Panc1 (cell line): ENCODE results near the gene LRCH1. TPM values are rescaled to one million over a fixed set of nuclear protein-coding genes. Genes with fewer than 3 reads are reported as not detected.

Experiments used
- ATAC-seq: fragments of 200-7000 bp; cut with Tn5 transposase; 2 replicates; pipeline ENCODE4 v1.9.1; 2020; ENCODE audit warnings: mild to moderate bottlenecking, moderate library complexity
- BruUV-seq: library from RNA; stranded (reverse); fragments of 400-500 nt; replicated peaks from 2 replicates; lab custom pipeline; 2021; lab: Mats Ljungman, UMichigan
- CTCF ChIA-PET: fragments of 300-600 bp; sonication (Branson Sonifier 250); formaldehyde crosslinking; loops from one replicate; lab custom pipeline; 2022; ENCODE audit warnings: antibody characterized with exemption; lab: Charles Lee
- POLR2A ChIA-PET: fragments of 300-600 bp; sonication (Branson Sonifier 250); formaldehyde crosslinking; loops from one replicate; lab custom pipeline; 2022; ENCODE audit warnings: antibody characterized with exemption; lab: Charles Lee
- DNase-seq: peaks from one replicate; pipeline ENCODE4 v3.0.0-alpha.2; 2010; ENCODE audit warnings: low read depth, low spot score
- H3K27ac ChIP-seq: 2 replicates; pipeline ENCODE4 v1.5.1; 2011; ENCODE audit warnings: mild to moderate bottlenecking, low read length, inconsistent platforms
- H3K27me3 ChIP-seq: fragments of 200-500 bp; sonication (Bioruptor generic); 2 replicates; pipeline ENCODE4 v1.6.0; 2014; ENCODE audit warnings: low read length, inconsistent platforms; ENCODE audit not compliant: control insufficient read depth, insufficient read depth
- H3K36me3 ChIP-seq: fragments of 200-500 bp; sonication (Bioruptor generic); 2 replicates; pipeline ENCODE4 v1.5.1; 2014; ENCODE audit warnings: inconsistent platforms, mild to moderate bottlenecking, low read length, moderate library complexity; ENCODE audit not compliant: control insufficient read depth, insufficient read depth
- H3K4me1 ChIP-seq: 2 replicates; pipeline ENCODE4 v1.5.1; 2011; ENCODE audit warnings: inconsistent platforms, mild to moderate bottlenecking, low read length, moderate library complexity; ENCODE audit not compliant: control insufficient read depth, insufficient read depth
- H3K4me3 ChIP-seq, 2 experiments: 2 replicates each; pipeline ENCODE4 v1.5.1; 2011 to 2012; ENCODE audit warnings: low read depth in 2 of 2, low read length in 2 of 2, mild to moderate bottlenecking in 2 of 2, inconsistent platforms in 1 of 2, moderate library complexity in 1 of 2
- H3K9me3 ChIP-seq: fragments of 200-500 bp; sonication (Bioruptor generic); 2 replicates; pipeline ENCODE4 v1.5.1; 2014; ENCODE audit warnings: low read depth, mild to moderate bottlenecking, inconsistent platforms, low read length, moderate library complexity; ENCODE audit not compliant: control insufficient read depth, insufficient read depth
- CTCF ChIP-seq: fragments of 450-650 bp; IDR thresholded peaks from 2 replicates; pipeline ENCODE4 v1.5.1; 2017; ENCODE audit warnings: mild to moderate bottlenecking
- POLR2AphosphoS5 ChIP-seq: IDR thresholded peaks from 2 replicates; pipeline ENCODE4 v1.6.1; 2012; ENCODE audit warnings: mild to moderate bottlenecking, low read depth, low read length, moderate library complexity
- REST ChIP-seq, 2 experiments: IDR thresholded peaks; 2 replicates each; pipeline ENCODE4 v1.6.1; 2011 to 2012; ENCODE audit warnings: low read depth in 2 of 2, control low read depth in 1 of 2, low read length in 1 of 2, mild to moderate bottlenecking in 1 of 2, moderate library complexity in 1 of 2; ENCODE audit not compliant: insufficient read depth in 1 of 2
- SIN3A ChIP-seq: IDR thresholded peaks from 2 replicates; pipeline ENCODE4 v1.6.1; 2012; ENCODE audit warnings: low read depth, mild to moderate bottlenecking, low read length, moderate library complexity, borderline replicate concordance; ENCODE audit not compliant: insufficient read depth
- TCF7L2 ChIP-seq: IDR thresholded peaks from 2 replicates; pipeline ENCODE4 v1.6.1; 2011; ENCODE audit warnings: mild to moderate bottlenecking, low read depth, low read length, inconsistent platforms
- in situ Hi-C: cut with HindIII; loops from 2 replicates; pipeline ENCODE4 v1.10.0; 2016; ENCODE audit warnings: low sequenced_read_pairs, low pct_unique_long_range_greater_than_20kb
- intact Hi-C: fragments of 100-400 bp; cut with micrococcal nuclease; formaldehyde crosslinking; loops from one replicate; pipeline ENCODE4 v1.10.0; 2022; ENCODE audit not compliant: unreplicated experiment
- total RNA-seq: library from RNA; stranded (reverse); gene quantifications from one replicate; pipeline ENCODE4 v1.2.1, GENCODE V29; 2021; ENCODE audit not compliant: unreplicated experiment

LRCH1 gene
- total RNA-seq, 1 experiment from 2014 or later: 7.9 TPM

DNA sequence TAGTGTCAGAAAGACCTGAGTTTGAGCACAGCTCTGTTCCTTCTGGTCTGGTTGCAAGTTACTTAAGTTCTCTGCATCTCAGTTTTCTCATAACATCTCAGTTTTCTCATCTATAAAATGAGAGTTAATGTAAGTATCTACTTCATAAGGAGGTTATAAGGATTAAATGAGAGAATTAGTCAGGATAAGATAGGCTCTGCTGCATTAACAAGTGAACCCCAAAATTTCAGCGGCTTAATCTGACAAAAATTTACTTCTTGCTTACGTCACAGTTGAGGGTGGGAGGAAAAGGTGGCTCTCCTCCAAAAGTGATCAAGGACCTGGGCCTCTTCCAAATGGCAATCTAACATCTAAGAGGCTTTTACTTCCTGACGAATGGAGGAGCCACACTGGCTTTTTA, 31.5 kb upstream of the LRCH1 start:
- POLR2A ChIA-PET: no interaction called here
- H3K36me3 ChIP-seq: no peaks in the 10 kb centered on the region
- intact Hi-C loops (no loop called here), in situ Hi-C loops (no loop called here)
- no peak overlapping the region for H3K4me3 ChIP-seq
- BruUV-seq: no TSS peak
- ATAC-seq: no peak
- no peaks in the 10 kb centered on the region for H3K4me1 ChIP-seq
- DNase-seq: no peak
- CTCF ChIA-PET: no interaction called here
- H3K27me3 ChIP-seq: no peaks in the 10 kb centered on the region
- no peaks in the 10 kb centered on the region for H3K9me3 ChIP-seq
- no peak for TF ChIP-seq REST (IDR thresholded peaks at IDR 0.05; ENCODE audit: insufficient read depth in 1 of 2, low read depth in 2 of 2, low read length in 1 of 2)
- TF ChIP-seq SIN3A: no peak
- TF ChIP-seq CTCF: no peak
- TF ChIP-seq POLR2AphosphoS5: no peak
- TF ChIP-seq TCF7L2: no peak
- H3K27ac ChIP-seq: no peak overlapping the region

- H3K9me3 ChIP-seq: no peaks in the 10 kb centered on the region
- BruUV-seq: no TSS peak
- in situ Hi-C loops (no loop called here), intact Hi-C loops (no loop called here)
- H3K4me3 ChIP-seq: no peak overlapping the region
- no peak for TF ChIP-seq REST (IDR thresholded peaks at IDR 0.05; ENCODE audit: insufficient read depth in 1 of 2, low read depth in 2 of 2, low read length in 1 of 2)
- no peak for TF ChIP-seq POLR2AphosphoS5
- no peak for TF ChIP-seq TCF7L2
- TF ChIP-seq CTCF: no peak
- no peaks in the 10 kb centered on the region for H3K4me1 ChIP-seq
- H3K27me3 ChIP-seq: no peaks in the 10 kb centered on the region
- ChIA-PET POLR2A (no interaction called here), CTCF (no interaction called here)
- no peaks in the 10 kb centered on the region for H3K36me3 ChIP-seq
- DNase-seq (no peak), ATAC-seq (no peak)
- no peak overlapping the region for H3K27ac ChIP-seq
Observed at GRCh38 chr13:46521921-46522747, 30.8 kb upstream of the LRCH1 start.
